NCI-H748 (cell line): ENCODE data around the gene ROS1.
A peak's percentile ranks its signal among the peaks of the same experiment; 100 is the strongest.

ENCODE experiments used
- DNase-seq: peaks from one replicate; lab custom pipeline; 2025; ENCODE audit not compliant: unreplicated experiment; lab: John Stamatoyannopoulos, UW

ROS1 gene

GRCh38 chr6:117268924-117269323 is 156.8 kb downstream of the ROS1 start:
- DNase-seq: no peak

GRCh38 chr6:117267766-117268534 is 157.8 kb downstream of the ROS1 start:
- peak; percentile 22 for DNase-seq

GRCh38 chr6:117267054-117267347 is 158.7 kb downstream of the ROS1 start:
- no peak for DNase-seq

DNA sequence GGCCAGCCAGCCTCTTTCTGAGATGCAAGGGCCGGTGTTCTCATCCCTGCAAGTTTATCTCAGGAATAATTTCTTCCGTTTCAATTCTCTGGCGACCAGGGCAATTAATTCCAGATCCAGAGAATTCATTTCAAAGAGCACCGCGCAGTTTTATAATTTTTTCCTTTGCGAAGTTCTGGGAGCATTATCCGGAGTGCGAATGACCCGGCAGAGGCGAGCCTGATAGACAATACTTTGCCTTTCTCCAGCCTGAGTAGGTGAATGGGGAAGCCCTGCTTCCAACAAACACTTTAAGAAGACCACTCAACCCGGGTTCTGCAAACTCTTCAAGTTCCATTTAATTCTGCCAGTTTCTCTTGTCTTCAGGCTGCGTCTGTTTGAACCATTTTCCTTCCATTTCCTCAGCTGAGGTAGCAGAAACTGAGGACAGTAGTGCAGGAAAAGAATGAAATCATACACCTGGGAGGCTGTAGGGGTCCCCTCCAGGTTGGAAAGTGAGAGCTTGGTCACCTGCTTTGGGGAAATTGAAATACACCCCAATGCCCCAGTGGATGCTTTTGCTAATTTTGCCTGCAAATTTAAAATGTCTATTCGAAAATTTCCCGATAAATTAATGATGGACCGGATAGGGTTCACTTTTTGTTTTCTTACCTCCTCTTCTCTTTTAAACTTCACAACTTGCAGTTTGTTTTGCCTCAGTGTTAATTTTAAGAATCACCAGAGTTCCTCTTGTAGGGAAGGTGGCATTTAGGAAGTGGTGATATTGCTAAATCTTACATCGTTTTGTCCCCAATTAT is 159.3 kb downstream of the ROS1 start:
- no peak for DNase-seq

GRCh38 chr6:117265410-117266256 is 160.1 kb downstream of the ROS1 start, which contains the start of gene VGLL2:
VGLL2 (plus strand) TSS chr6:117265558; CDS start chr6:117265764, 206 bp downstream.
- DNase-seq: peak; percentile 74

- DNase-seq: no peak
Observed at GRCh38 chr6:117264692-117265409, 160.9 kb downstream of the ROS1 start.

DNA sequence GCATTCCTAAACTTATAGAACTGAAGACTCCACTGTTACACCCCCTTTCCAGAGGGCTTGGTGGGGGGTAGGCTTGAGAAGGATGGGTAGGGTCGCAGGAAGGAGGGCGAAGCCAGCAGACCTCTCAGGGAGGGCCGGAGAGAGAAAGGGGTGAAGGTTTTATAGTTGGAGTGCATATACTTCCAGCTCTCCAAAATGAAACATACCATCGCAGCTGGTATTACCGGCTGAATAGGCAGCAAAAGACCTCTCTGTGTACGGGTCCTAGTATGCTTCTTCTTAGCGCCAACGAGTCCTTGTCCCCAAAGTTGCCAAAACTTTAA is 161.4 kb downstream of the ROS1 start:
- DNase-seq: no peak

GRCh38 chr6:117263353-117263927 is 162.3 kb downstream of the ROS1 start:
- DNase-seq: no peak

DNA sequence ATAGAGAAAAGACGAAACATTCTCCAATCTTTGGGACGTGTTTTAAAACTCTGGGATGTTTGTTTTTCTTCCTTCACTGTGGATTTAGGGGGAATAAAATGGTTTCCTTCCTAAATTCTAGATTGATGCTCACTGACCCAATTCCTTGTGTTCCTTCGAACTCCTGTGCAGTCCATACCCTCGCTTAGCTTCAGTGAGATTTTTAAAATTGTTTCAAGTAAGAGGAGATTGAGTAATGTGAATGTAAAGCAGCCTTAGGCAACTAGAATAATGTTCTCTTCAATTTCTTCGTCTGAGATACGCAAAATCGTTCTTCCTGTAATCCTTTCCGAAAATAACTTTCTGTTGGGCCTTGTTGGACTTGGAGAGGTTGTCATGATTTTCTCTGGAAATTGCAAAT is 162.9 kb downstream of the ROS1 start:
- no peak for DNase-seq

GRCh38 chr6:117253785-117254184 is 172.0 kb downstream of the ROS1 start:
- DNase-seq: no peak

DNA sequence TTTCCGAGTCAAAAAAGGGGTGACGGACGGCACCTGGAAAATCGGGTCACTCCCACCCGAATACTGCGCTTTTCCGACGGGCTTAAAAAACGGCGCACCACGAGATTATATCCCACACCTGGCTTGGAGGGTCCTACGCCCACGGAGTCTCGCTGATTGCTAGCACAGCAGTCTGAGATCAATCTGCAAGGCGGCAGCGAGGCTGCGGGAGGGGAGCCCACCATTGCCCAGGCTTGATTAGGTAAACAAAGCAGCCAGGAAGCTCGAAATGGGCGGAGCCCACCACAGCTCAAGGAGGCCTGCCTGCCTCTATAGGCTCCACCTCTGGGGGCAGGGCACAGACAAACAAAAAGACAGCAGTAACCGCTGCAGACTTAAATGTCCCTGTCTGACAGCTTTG is 180.8 kb downstream of the ROS1 start:
- DNase-seq: peak; percentile 66

DNA sequence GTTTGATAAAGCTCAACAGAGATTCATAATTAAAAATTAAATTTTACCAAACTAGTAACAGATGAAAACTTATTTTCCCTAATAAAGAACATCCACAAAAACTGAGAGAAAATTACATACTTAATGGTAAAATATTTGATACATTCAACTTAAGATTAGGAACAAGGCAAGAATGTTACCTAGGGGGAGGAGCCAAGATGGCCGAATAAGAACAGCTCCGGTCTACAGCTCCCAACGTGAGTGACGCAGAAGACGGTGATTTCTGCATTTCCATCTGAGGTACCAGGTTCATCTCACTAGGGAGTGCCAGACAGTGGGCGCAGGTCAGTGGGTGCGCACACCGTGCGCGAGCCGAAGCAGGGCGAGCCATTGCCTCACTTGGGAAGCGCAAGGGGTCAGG is 181.2 kb downstream of the ROS1 start:
- DNase-seq: peak; percentile 13
